HEK293 (cell line): ENCODE results near the gene CRB3.

ENCODE experiments used
- GLIS1 ChIP-seq: fragments of 450-650 bp; formaldehyde crosslinking; IDR thresholded peaks from 2 replicates; pipeline ENCODE4 v1.5.1; 2016; ENCODE audit warnings: missing biosample characterization, missing genetic modification characterization
- HOXC10 ChIP-seq: sonication (generic); formaldehyde crosslinking; IDR thresholded peaks from 2 replicates; pipeline ENCODE4 v1.8.1; 2023; ENCODE audit warnings: mild to moderate bottlenecking, missing genetic modification reagents
- KLF8 ChIP-seq: fragments of 450-650 bp; formaldehyde crosslinking; IDR thresholded peaks from 2 replicates; pipeline ENCODE4 v1.5.1; 2016; ENCODE audit warnings: missing biosample characterization, missing genetic modification characterization
- MYNN ChIP-seq: fragments of 450-650 bp; formaldehyde crosslinking; IDR thresholded peaks from 2 replicates; pipeline ENCODE4 v1.5.1; 2016; ENCODE audit warnings: missing biosample characterization, missing genetic modification characterization, borderline replicate concordance
- PRDM1 ChIP-seq: fragments of 450-650 bp; formaldehyde crosslinking; IDR thresholded peaks from 2 replicates; pipeline ENCODE4; 2016; ENCODE audit warnings: missing biosample characterization, missing genetic modification characterization
- TCF7L2 ChIP-seq: IDR thresholded peaks from 2 replicates; pipeline ENCODE4 v1.6.1; 2011; ENCODE audit warnings: low read depth, mild to moderate bottlenecking, inconsistent platforms, low read length, moderate library complexity, borderline replicate concordance
- ZFP37 ChIP-seq: fragments of 450-650 bp; formaldehyde crosslinking; IDR thresholded peaks from 2 replicates; pipeline ENCODE4 v1.5.1; 2016; ENCODE audit warnings: missing biosample characterization, missing genetic modification characterization
- ZNF138 ChIP-seq: fragments of 450-650 bp; formaldehyde crosslinking; IDR thresholded peaks from 2 replicates; pipeline ENCODE4 v1.5.1; 2016; ENCODE audit warnings: missing biosample characterization, missing genetic modification characterization, borderline replicate concordance
- ZNF169 ChIP-seq: fragments of 450-650 bp; formaldehyde crosslinking; IDR thresholded peaks from 2 replicates; pipeline ENCODE4 v1.5.1; 2016; ENCODE audit warnings: missing biosample characterization, missing genetic modification characterization
- ZNF24 ChIP-seq: fragments of 450-650 bp; formaldehyde crosslinking; IDR thresholded peaks from 2 replicates; pipeline ENCODE4 v1.5.1; 2016; ENCODE audit warnings: missing biosample characterization, missing genetic modification characterization
- ZNF266 ChIP-seq: fragments of 450-650 bp; formaldehyde crosslinking; IDR thresholded peaks from 2 replicates; pipeline ENCODE4 v1.5.1; 2016; ENCODE audit warnings: missing biosample characterization, missing genetic modification characterization, low read depth
- ZNF302 ChIP-seq: fragments of 450-650 bp; formaldehyde crosslinking; IDR thresholded peaks from 2 replicates; pipeline ENCODE4 v1.5.1; 2016; ENCODE audit warnings: missing biosample characterization, missing genetic modification characterization, low read depth
- ZNF423 ChIP-seq: fragments of 450-650 bp; formaldehyde crosslinking; IDR thresholded peaks from 2 replicates; pipeline ENCODE4 v1.5.1; 2016; ENCODE audit warnings: missing biosample characterization, missing genetic modification characterization
- ZNF473 ChIP-seq: fragments of 450-650 bp; formaldehyde crosslinking; IDR thresholded peaks from 2 replicates; pipeline ENCODE4 v1.5.1; 2017; ENCODE audit warnings: missing biosample characterization, missing genetic modification characterization
- ZNF529 ChIP-seq: fragments of 450-650 bp; formaldehyde crosslinking; IDR thresholded peaks from 2 replicates; pipeline ENCODE4 v1.5.1; 2017; ENCODE audit warnings: missing genetic modification characterization, missing biosample characterization; ENCODE audit not compliant: insufficient replicate concordance
- ZNF571 ChIP-seq: fragments of 450-650 bp; formaldehyde crosslinking; IDR thresholded peaks from 2 replicates; pipeline ENCODE4 v1.5.0; 2017; ENCODE audit warnings: missing biosample characterization, missing genetic modification characterization
- ZNF654 ChIP-seq: fragments of 450-650 bp; formaldehyde crosslinking; IDR thresholded peaks from 2 replicates; pipeline ENCODE4 v1.5.1; 2016; ENCODE audit warnings: low read depth, missing biosample characterization, missing genetic modification characterization
- ZNF791 ChIP-seq: fragments of 450-650 bp; formaldehyde crosslinking; IDR thresholded peaks from 2 replicates; pipeline ENCODE4 v1.5.1; 2016; ENCODE audit warnings: missing biosample characterization, missing genetic modification characterization
- TF ChIP-seq, protein P1 (sequence below): IDR thresholded peaks from 2 replicates; pipeline ENCODE4 v1.6.1; 2011; ENCODE audit warnings: mild to moderate bottlenecking, low read depth, low read length, borderline replicate concordance
- TF ChIP-seq, protein P2 (sequence below): fragments of 450-650 bp; formaldehyde crosslinking; IDR thresholded peaks from 2 replicates; pipeline ENCODE4 v1.5.1; 2016; ENCODE audit warnings: missing biosample characterization, missing genetic modification characterization, borderline replicate concordance
- TF ChIP-seq, protein P3 (sequence below): fragments of 450-650 bp; formaldehyde crosslinking; IDR thresholded peaks from 2 replicates; pipeline ENCODE4 v1.5.1; 2016; ENCODE audit warnings: missing biosample characterization, missing genetic modification characterization
- TF ChIP-seq, protein P4 (sequence below): fragments of 450-650 bp; formaldehyde crosslinking; IDR thresholded peaks from 2 replicates; pipeline ENCODE4 v1.5.0; 2017; ENCODE audit warnings: missing biosample characterization, missing genetic modification characterization, borderline replicate concordance
- TF ChIP-seq, protein P5 (sequence below): fragments of 450-650 bp; formaldehyde crosslinking; IDR thresholded peaks from 2 replicates; pipeline ENCODE4 v1.5.1; 2016; ENCODE audit warnings: missing biosample characterization, missing genetic modification characterization

The CRB3 gene

DNA sequence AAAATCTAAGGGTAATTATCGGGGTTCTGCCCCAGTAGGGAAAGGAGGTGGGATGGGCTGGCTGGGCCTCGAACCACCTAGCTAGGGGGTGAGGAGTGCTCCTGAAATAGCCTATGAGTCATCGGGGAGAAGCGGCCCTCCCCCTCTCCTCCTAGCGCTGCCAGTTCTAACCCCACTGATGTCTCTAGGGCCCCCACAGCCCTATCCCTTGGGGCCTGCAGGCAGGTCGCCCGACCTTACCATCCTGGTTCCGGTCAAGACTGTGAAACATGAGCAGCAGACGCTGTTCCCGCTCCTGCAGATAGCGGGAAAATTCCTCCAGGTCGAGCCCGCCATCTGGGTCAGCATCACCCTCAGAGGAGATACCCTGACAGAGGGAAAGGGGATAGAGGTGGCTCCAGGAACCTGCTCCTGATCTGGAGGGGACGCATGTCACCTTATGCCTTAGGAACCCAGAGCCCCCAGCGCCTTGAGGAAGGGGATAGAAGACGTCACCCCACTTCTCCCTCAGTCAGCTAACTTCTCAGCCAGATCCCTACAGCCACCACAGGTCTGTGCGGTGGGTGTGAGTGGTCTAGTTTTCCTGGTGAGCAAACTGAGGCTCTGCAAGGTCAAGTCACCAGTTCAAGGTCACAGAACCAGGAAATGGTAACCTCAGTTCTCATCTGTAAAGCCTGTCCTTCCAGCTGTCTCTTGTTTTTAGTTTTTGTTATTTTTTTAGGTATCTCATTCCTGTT is 5.9 kb upstream of the CRB3 start (continued):
- TF ChIP-seq GLIS1 (tag by site-specific recombination) (peak; percentile 55), PRDM1 (tag by site-specific recombination) (no peak), ZNF423 (tag by site-specific recombination) (no peak), ZNF529 (no peak), ZNF266 (no peak), ZNF24 (tag by site-specific recombination) (peak; percentile 22; the same call in 1 of the 2 replicates), ZNF169 (no peak), MYNN (tag by site-specific recombination) (no peak), HOXC10 (CRISPR knock-in tag) (no peak), ZNF302 (tag by site-specific recombination) (no peak), TCF7L2 (no peak), ZNF473 (tag by site-specific recombination) (no peak), ZNF791 (tag by site-specific recombination) (no peak), ZNF571 (tag by site-specific recombination) (no peak), ZNF654 (tag by site-specific recombination) (no peak), ZNF138 (no peak), KLF8 (no peak), ZFP37 (tag by site-specific recombination) (no peak)
- TF ChIP-seq, protein P1, sequence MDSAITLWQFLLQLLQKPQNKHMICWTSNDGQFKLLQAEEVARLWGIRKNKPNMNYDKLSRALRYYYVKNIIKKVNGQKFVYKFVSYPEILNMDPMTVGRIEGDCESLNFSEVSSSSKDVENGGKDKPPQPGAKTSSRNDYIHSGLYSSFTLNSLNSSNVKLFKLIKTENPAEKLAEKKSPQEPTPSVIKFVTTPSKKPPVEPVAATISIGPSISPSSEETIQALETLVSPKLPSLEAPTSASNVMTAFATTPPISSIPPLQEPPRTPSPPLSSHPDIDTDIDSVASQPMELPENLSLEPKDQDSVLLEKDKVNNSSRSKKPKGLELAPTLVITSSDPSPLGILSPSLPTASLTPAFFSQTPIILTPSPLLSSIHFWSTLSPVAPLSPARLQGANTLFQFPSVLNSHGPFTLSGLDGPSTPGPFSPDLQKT = no peak
- TF ChIP-seq, protein P2, sequence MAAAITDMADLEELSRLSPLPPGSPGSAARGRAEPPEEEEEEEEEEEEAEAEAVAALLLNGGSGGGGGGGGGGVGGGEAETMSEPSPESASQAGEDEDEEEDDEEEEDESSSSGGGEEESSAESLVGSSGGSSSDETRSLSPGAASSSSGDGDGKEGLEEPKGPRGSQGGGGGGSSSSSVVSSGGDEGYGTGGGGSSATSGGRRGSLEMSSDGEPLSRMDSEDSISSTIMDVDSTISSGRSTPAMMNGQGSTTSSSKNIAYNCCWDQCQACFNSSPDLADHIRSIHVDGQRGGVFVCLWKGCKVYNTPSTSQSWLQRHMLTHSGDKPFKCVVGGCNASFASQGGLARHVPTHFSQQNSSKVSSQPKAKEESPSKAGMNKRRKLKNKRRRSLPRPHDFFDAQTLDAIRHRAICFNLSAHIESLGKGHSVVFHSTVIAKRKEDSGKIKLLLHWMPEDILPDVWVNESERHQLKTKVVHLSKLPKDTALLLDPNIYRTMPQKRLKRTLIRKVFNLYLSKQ (tag by site-specific recombination) = no peak
- TF ChIP-seq, protein P3, sequence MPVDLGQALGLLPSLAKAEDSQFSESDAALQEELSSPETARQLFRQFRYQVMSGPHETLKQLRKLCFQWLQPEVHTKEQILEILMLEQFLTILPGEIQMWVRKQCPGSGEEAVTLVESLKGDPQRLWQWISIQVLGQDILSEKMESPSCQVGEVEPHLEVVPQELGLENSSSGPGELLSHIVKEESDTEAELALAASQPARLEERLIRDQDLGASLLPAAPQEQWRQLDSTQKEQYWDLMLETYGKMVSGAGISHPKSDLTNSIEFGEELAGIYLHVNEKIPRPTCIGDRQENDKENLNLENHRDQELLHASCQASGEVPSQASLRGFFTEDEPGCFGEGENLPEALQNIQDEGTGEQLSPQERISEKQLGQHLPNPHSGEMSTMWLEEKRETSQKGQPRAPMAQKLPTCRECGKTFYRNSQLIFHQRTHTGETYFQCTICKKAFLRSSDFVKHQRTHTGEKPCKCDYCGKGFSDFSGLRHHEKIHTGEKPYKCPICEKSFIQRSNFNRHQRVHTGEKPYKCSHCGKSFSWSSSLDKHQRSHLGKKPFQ (tag by site-specific recombination) = no peak
- TF ChIP-seq, protein P4, sequence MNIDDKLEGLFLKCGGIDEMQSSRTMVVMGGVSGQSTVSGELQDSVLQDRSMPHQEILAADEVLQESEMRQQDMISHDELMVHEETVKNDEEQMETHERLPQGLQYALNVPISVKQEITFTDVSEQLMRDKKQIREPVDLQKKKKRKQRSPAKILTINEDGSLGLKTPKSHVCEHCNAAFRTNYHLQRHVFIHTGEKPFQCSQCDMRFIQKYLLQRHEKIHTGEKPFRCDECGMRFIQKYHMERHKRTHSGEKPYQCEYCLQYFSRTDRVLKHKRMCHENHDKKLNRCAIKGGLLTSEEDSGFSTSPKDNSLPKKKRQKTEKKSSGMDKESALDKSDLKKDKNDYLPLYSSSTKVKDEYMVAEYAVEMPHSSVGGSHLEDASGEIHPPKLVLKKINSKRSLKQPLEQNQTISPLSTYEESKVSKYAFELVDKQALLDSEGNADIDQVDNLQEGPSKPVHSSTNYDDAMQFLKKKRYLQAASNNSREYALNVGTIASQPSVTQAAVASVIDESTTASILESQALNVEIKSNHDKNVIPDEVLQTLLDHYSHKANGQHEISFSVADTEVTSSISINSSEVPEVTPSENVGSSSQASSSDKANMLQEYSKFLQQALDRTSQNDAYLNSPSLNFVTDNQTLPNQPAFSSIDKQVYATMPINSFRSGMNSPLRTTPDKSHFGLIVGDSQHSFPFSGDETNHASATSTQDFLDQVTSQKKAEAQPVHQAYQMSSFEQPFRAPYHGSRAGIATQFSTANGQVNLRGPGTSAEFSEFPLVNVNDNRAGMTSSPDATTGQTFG (tag by site-specific recombination) = no peak
- TF ChIP-seq, protein P5, sequence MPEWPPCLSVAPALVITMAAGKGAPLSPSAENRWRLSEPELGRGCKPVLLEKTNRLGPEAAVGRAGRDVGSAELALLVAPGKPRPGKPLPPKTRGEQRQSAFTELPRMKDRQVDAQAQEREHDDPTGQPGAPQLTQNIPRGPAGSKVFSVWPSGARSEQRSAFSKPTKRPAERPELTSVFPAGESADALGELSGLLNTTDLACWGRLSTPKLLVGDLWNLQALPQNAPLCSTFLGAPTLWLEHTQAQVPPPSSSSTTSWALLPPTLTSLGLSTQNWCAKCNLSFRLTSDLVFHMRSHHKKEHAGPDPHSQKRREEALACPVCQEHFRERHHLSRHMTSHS (tag by site-specific recombination) = no peak
